DOHH2 (cell line): ENCODE measurements around the gene FGF3.

Experiments used
- H3F3A ChIP-seq: fragments of 200-600 bp; sonication (generic), shearing (Covaris generic); 2 replicates; pipeline ENCODE4 v1.6.0; 2016; ENCODE audit warnings: antibody characterized with exemption, mild to moderate bottlenecking; ENCODE audit not compliant: control insufficient read depth, insufficient read depth
- H3K27ac ChIP-seq: fragments of 200-600 bp; sonication (generic); 2 replicates; pipeline ENCODE4 v1.5.1; 2014; ENCODE audit warnings: low read depth, mild to moderate bottlenecking, low read length, moderate library complexity
- H3K27me3 ChIP-seq: fragments of 200-600 bp; sonication (generic); 2 replicates; pipeline ENCODE4 v1.6.1; 2014; ENCODE audit warnings: mild to moderate bottlenecking, low read length, mixed read lengths; ENCODE audit not compliant: control insufficient read depth
- H3K36me3 ChIP-seq: fragments of 200-600 bp; sonication (generic); 2 replicates; pipeline ENCODE4 v1.6.1; 2014; ENCODE audit warnings: mild to moderate bottlenecking, low read length, moderate library complexity, mixed read lengths; ENCODE audit not compliant: control insufficient read depth
- H3K4me1 ChIP-seq: fragments of 200-600 bp; sonication (generic); 2 replicates; pipeline ENCODE4 v1.6.1; 2014; ENCODE audit warnings: mild to moderate bottlenecking, low read length, mixed read lengths; ENCODE audit not compliant: control insufficient read depth
- H3K4me2 ChIP-seq: fragments of 200-600 bp; sonication (generic); 2 replicates; pipeline ENCODE4 v1.6.0; 2014; ENCODE audit warnings: mild to moderate bottlenecking, low read length, moderate library complexity
- H3K4me3 ChIP-seq: fragments of 200-600 bp; sonication (generic); 2 replicates; pipeline ENCODE4 v1.5.1; 2014; ENCODE audit warnings: mild to moderate bottlenecking, low read length, mixed read lengths
- H3K79me2 ChIP-seq: fragments of 200-600 bp; sonication (generic); 2 replicates; pipeline ENCODE4 v1.6.1; 2014; ENCODE audit warnings: mild to moderate bottlenecking, low read length, mixed read lengths; ENCODE audit not compliant: control insufficient read depth
- H3K9me2 ChIP-seq: fragments of 200-600 bp; sonication (generic); replicated peaks from 2 replicates; pipeline ENCODE4 v1.6.1; 2014; ENCODE audit warnings: mild to moderate bottlenecking, low read length, mixed read lengths; ENCODE audit not compliant: control insufficient read depth
- H3K9me3 ChIP-seq: fragments of 200-600 bp; sonication (generic); 2 replicates; pipeline ENCODE4 v1.6.1; 2014; ENCODE audit warnings: antibody characterized with exemption, low read length, mixed read lengths; ENCODE audit not compliant: control insufficient read depth, insufficient read depth
- H4K20me1 ChIP-seq: fragments of 200-600 bp; sonication (generic); 2 replicates; pipeline ENCODE4 v1.6.0; 2014; ENCODE audit warnings: low read depth, mild to moderate bottlenecking, antibody characterized with exemption, low read length, moderate library complexity; ENCODE audit not compliant: control insufficient read depth, insufficient read depth
- CTCF ChIP-seq: fragments of 200-600 bp; sonication (generic); IDR thresholded peaks from one replicate; pipeline ENCODE4 v1.5.1; 2014; ENCODE audit warnings: antibody characterized with exemption, mild to moderate bottlenecking, low read depth, low read length; ENCODE audit not compliant: poor library complexity, severe bottlenecking
- EZH2phosphoT487 ChIP-seq: fragments of 200-600 bp; sonication (generic); IDR thresholded peaks from 2 replicates; pipeline ENCODE4 v1.6.1; 2017; ENCODE audit warnings: borderline replicate concordance, mild to moderate bottlenecking, antibody characterized with exemption, low read length, moderate library complexity, mixed read lengths

Gene FGF3

GRCh38 chr11:69787906-69788305, 31.3 kb downstream of the FGF3 start:
- Histone ChIP-seq H3K36me3 (no peaks in the 10 kb centered on the region), H3K27me3 (no peaks in the 10 kb centered on the region), H3K79me2 (no peaks in the 10 kb centered on the region), H3K4me1 (no peaks in the 10 kb centered on the region), H3F3A (no peaks in the 10 kb centered on the region), H3K9me2 (no peaks in the 10 kb centered on the region), H4K20me1 (no peaks in the 10 kb centered on the region), H3K9me3 (no peaks in the 10 kb centered on the region), H3K4me3 (no peak overlapping the region), H3K4me2 (no peak overlapping the region), H3K27ac (no peak overlapping the region)
- TF ChIP-seq CTCF: no peak
- no peak for TF ChIP-seq EZH2phosphoT487

GRCh38 chr11:69787457-69787856, 31.8 kb downstream of the FGF3 start:
- TF ChIP-seq CTCF (no peak), EZH2phosphoT487 (no peak)
- Histone ChIP-seq H3K27ac (no peak overlapping the region), H3K36me3 (no peaks in the 10 kb centered on the region), H3F3A (no peaks in the 10 kb centered on the region), H4K20me1 (no peaks in the 10 kb centered on the region), H3K9me3 (no peaks in the 10 kb centered on the region), H3K4me2 (no peak overlapping the region), H3K27me3 (no peaks in the 10 kb centered on the region), H3K4me3 (no peak overlapping the region), H3K4me1 (no peaks in the 10 kb centered on the region), H3K79me2 (no peaks in the 10 kb centered on the region), H3K9me2 (no peaks in the 10 kb centered on the region)

- Histone ChIP-seq H3K4me1 (no peaks in the 10 kb centered on the region), H3K36me3 (no peaks in the 10 kb centered on the region), H3K9me3 (no peaks in the 10 kb centered on the region), H3K27me3 (no peaks in the 10 kb centered on the region), H3K27ac (no peak overlapping the region), H3F3A (no peaks in the 10 kb centered on the region), H4K20me1 (no peaks in the 10 kb centered on the region), H3K9me2 (no peaks in the 10 kb centered on the region), H3K4me2 (no peak overlapping the region), H3K79me2 (no peaks in the 10 kb centered on the region), H3K4me3 (no peak overlapping the region)
- TF ChIP-seq CTCF: no peak
- TF ChIP-seq EZH2phosphoT487: no peak
Observed at GRCh38 chr11:69781241-69781640, 38.0 kb downstream of the FGF3 start.

- no peaks in the 10 kb centered on the region for H3K4me1 ChIP-seq
- H3K9me2 ChIP-seq: no peaks in the 10 kb centered on the region
- H3K36me3 ChIP-seq: no peaks in the 10 kb centered on the region
- H3F3A ChIP-seq: no peaks in the 10 kb centered on the region
- H4K20me1 ChIP-seq: no peaks in the 10 kb centered on the region
- no peak overlapping the region for H3K4me2 ChIP-seq
- no peaks in the 10 kb centered on the region for H3K27me3 ChIP-seq
- H3K9me3 ChIP-seq: no peaks in the 10 kb centered on the region
- H3K79me2 ChIP-seq: no peaks in the 10 kb centered on the region
- no peak overlapping the region for H3K4me3 ChIP-seq
- H3K27ac ChIP-seq: no peak overlapping the region
- TF ChIP-seq CTCF (no peak), EZH2phosphoT487 (no peak)
Observed at GRCh38 chr11:69778373-69778772, 40.8 kb downstream of the FGF3 start.
